ENCODE measurements around the gene SLC2A4.
"Not testable (repeated sequence)": the region's sequence is repeated elsewhere in the genome, so short reads cannot be mapped to it uniquely, and the experiment has no call there.

SLC2A4 gene

DNA sequence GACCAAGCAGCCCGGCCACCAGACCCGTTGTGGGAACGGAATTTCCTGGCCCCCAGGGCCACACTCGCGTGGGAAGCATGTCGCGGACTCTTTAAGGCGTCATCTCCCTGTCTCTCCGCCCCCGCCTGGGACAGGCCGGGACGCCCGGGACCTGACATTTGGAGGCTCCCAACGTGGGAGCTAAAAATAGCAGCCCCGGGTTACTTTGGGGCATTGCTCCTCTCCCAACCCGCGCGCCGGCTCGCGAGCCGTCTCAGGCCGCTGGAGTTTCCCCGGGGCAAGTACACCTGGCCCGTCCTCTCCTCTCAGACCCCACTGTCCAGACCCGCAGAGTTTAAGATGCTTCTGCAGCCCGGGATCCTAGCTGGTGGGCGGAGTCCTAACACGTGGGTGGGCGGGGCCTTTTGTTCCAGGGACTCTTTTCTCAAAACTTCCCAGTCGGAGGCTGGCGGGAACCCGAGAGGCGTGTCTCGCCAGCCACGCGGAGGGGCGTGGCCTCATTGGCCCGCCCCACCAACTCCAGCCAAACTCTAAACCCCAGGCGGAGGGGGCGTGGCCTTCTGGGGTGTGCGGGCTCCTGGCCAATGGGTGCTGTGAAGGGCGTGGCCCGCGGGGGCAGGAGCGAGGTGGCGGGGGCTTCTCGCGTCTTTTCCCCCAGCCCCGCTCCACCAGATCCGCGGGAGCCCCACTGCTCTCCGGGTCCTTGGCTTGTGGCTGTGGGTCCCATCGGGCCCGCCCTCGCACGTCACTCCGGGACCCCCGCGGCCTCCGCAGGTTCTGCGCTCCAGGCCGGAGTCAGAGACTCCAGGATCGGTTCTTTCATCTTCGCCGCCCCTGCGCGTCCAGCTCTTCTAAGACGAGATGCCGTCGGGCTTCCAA lies at the start of gene SLC2A4:
TSS of gene SLC2A4 (plus strand) at position 645 of the 879 bp plus-strand sequence. CDS start at position 862, 217 bp downstream.
- peak; percentile 73 for DNase-seq

DNA sequence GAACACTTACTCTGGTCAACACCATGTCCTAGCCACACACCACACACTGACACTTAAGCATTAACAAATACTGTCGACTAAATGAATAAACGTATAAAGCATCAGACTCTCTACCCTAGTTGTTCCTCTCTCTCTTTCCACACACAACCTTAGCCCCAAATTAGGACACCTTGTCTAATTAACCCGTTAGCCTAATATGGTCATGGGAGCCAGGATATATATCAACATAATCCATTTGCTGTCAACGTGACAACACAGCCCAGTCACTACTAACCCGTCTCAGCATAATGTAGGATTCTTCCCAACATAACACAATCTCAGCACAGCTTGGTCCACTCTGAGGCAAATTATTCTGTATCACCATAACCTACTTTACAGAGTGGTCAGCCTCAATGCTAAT lies 49.4 kb upstream of the SLC2A4 start:
- DNase-seq = no peak

DNA sequence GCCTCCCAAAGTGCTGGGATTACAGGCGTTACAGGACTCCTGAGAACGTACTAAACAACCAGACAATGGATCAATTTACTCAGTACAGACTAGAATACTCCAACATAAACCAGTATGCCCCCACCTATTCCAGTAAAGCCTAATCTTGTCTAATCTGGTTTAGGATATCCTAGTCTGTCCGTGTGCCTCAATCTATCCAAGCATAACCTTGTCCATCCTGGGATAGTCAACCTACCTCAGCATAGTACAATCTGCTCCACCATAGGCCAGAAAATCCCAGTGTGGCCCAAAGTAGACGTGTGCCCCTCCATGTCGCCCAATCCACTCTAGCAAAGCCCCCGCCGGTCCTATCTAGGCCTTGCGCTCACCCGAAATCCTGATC lies 47.8 kb upstream of the SLC2A4 start:
- no peak for DNase-seq

DNA sequence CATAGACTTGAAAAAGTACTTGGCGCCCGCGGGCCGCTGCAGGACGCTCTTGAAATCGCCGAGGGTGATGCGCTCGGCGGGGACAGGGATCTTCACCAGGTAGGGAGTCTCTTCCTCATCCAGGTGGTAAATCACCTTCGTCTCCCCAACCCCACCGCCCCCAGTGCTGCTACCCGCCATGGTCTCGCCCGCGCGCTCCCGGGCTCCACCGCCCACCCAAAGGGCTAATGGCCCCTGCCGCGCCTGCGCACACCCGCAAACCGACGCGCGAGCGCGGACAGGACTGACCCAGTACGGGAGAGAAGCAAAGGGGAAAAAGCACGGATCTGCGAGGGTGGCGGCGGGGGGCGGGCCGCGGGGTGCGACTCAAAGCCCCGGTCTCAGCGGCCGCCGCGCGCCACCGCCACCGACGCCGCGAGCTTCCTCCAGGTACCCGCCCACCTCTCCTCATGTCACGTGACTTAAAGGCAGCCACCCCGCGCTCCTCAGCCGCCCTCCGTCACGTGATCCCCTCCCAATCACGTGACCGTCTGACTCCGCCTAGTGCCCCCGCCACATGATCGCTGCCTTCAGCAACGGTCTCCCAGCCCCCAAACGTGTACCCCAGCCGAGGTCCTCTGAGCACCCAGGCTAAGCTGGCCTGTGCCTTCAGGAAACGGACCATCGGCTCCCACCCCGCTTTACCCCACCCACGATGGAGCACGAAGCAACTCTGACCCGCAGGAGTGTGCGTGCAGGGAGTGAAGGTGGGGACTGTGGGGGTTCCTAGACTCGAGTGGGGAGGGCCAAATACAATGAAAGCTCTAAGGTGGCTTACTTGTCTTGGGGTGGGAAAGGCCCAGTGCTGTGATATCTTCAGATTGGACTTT lies 47.2 kb upstream of the SLC2A4 start, which contains the start of gene DVL2:
TSS of gene DVL2 (minus strand) at position 435 of the 869 bp plus-strand sequence. CDS start at position 180, 255 bp downstream.
- DNase-seq = peak; percentile 91

DNA sequence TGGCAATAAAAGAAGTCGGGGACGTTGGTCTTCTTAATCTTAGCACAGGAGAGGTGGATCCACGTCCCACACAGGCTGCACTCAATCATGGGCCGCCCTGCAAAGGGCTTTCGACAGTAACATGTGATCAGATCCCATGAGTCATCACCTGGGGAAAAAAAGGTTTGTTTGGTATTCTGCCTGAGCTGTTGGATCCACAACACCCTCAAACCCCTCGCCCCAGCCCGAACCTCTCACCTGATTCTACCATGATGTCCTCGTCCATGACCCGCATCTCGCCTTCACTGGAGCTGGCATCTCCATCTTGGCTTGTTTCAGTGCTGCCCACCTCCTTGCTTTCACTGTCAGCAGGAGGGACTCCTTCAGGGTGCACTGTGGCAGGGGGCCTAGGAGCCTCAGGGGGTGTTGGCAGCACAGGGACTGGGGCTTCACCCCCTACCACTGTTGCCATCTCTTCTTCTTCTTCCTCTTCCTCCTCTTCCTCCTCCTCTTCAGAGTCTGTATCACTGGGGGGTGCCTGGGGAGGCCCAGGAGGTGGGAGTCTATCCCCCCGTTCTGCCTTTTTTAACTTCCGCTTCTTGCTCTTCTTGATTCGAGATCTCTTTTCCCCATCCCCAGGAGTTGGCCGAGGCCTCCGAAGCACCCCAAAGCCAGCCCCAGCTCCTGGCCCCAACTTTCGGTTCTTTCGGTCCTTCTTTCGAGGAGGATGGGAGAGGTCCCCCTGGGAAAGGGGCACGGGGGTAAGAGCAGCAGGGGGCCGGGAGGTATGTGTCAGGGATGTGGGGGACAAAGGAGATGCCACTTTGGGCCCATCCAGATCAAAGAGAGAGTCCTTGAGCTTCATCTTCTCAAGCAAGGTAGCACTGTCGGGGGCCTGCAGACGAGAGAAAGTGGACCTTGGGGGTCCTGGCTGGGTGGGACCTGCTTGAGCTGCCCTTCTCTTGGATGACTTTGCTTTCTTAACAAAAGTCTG lies 45.5 kb upstream of the SLC2A4 start:
- DNase-seq = no peak

DNA sequence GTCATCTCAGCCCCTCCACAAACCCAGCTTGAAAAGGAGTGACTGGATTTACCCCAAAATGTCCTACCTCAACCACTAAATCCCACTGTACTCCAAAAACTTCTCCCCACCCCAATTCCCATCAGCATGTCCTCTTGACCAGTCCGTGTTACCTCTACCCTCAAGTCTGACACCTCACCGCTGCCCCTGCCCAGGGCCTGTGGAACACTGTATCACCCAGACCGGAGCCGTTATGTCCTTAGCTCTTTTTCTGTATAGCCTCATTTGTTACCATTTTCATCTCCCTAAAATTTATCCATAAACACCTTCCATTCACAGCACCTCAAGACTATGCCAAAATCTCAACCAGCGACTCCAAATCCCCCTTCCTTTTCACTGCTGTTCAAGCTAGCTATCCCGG lies 44.7 kb upstream of the SLC2A4 start:
- DNase-seq = no peak

DNA sequence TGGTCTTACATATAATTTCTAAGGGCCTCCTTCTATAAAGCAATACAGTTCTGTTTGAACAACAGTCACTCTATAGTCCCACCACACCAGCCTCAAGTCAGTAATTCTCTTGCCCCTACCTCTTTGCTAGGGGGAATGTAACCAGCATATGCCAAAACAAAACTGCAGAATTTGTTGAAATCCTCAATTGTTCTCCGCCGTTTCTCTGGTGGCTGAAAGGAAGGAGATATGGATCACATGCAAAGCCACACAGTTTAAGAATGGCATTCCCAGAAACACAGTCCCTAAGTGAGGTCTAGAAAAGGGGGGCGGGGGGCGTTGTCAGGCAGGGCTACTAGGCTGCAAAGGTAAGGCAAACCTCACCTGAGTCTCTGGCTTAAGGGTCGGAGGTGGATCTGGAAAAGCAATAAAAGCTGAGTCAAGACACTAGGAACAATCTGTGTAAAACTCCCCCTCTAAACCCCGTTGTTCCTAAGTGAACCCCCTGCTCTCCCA lies 44.2 kb upstream of the SLC2A4 start:
- DNase-seq = no peak

DNA sequence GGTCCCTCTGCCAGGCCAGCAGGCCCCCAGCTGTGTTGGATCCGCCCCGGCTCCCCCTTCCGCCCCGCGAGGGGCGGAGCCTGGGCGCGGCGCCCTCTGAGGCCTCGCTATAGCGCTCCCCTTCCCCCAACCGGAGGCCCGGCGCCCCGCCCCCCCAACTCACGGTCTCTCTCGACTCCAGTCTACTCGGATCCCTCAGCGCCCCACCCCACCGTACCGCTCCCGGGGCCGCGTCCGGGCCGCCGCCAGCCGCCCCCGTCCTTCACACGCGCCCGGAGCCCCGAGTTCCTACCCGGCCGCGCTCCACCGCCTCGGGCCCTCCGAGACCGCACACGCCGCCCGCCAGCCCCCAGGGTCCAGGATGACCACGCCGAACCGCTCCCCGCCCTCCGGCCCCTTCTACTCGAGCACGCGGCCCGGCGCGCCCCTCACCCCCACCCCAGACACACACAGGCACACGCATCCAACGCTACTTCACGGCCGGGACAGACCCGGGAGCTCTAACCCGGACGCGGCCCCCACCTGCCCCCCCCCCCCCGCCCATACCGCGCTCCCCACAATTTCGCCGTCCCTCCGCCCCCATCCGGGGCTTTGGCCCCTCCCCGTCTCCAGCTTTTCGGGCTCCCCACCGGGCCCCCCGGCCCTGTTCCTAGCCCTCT lies 43.6 kb upstream of the SLC2A4 start:
- peak; percentile 75 for DNase-seq

DNA sequence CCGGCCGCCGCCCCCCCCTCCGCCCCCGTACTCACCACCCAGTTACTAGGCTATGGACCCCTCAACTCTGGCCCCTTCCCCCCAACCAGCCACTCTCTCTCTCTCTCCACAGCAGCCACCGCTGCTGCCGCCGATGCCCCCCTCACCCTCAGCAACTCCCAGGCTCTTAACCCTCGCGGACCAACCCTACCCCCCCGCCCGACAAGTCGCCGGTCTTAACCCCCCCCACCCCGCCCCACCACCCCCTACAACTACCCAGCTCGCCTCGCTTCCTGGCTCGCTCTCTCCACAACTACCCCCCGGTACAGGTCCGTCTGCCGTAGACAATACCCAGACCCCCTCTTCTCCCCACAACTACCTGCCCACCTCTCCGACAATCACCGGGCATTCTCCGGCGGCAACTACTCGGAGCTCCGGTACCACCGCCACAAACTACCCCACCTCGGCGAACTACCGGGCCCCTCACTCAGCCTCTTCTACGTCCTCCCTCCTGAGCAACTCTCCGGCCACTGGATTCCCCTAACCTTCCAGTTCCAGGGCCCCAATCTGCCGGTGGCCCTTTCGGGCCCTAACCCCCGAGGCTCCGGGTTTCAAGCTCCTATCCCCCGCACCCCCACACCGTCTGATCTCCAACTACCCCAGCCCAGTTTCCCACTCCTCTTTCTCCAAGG lies 43.0 kb upstream of the SLC2A4 start:
- DNase-seq = no peak

DNA sequence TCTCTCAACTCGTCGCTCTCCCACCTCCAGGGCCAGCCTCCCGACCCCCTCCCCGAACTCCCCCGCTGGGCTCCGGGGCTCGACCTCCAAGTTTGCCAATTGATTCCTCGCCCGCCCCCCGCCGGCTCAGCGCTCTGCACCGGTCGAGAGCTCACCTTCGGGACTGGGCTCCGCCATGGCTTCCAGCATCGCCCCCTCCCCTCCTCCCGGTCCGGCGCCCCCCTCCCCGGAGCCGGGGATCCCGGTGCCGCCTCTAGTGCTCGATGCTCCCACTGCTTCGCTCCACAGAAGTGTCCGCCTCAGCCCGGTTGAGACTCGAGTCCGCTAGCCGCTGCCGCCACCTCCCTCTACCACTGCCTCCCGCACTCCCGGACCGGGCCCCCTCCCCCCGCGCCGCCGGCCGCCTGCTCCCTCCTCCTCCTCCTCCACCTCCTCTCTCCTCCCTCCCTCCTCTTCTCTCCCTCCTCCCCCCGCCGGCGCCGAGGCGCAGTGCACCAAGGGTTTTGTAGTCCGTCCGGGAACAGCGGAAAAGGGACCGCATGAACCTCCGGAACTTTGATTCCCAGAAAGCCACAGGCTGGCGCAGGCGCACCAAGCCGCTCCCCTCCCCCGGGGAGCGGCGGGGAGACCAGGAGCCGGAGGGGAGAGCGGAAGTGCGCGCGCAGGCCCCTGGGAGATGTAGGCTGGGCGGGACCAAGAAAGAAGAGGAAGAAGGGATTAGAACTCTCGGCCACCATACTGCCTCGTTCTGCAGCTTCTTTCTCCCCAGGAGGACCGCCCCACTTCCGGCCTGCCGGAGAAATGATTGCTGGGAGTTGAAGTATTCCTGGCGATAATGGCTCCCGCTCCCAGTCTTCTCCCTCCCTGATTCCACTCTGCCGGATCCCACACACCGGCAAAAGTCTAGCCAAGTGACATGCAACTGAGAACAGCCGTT lies 42.2 kb upstream of the SLC2A4 start, which contains the start of gene PHF23:
TSS of gene PHF23 (minus strand) at position 367 of the 937 bp plus-strand sequence. CDS start at position 189, 178 bp downstream.
- DNase-seq = peak; percentile 96

DNA sequence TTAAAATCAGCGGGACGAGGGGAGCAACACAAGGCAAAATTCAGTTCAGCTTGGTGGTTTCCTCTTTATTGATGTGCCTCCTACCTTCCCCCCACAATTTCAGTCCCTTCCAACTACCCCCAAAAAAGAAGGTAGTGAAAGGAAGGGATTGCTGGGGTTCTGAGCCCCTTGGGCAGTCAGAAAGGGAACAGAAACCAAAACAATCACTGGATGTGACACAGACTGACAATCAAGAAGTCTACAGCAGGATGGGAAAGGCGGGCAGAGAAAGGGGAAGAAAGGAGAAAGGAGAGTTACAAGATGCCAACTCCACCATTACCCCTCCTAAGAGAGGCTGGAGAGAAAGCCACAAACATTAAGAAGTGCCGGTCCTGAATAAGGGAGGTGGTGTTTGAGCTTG lies 41.1 kb upstream of the SLC2A4 start:
- no peak for DNase-seq

DNA sequence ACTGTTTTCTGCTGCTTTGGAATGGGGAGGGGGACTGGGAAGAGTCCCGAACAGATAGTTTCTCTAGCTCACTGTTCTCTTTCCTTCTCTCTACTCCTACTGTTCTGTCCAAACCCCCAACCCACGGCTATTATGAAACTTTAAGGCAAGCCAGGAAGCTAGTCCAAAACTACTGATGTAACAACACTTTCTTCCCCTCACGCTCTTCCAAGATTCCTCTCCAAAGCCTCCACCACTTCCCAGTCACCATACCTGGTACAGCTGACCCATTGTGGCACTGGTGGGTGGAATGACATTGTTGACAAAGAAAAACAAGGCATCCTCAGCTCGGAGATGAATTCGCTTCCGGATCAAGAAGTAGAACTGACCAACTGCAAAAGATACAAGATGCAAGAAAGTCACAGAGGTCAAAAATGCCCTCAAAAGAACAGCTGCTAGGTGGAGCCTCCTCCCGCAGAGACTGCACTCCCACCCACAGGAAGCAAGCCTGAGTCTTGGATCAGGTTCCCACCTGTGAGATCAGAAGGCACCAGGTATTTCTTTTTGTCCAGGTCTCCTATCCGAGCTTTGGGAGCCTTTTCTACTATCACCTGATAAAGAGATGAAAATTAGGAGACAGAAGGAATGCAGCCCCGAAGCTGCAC lies 40.3 kb upstream of the SLC2A4 start:
- no peak for DNase-seq

DNA sequence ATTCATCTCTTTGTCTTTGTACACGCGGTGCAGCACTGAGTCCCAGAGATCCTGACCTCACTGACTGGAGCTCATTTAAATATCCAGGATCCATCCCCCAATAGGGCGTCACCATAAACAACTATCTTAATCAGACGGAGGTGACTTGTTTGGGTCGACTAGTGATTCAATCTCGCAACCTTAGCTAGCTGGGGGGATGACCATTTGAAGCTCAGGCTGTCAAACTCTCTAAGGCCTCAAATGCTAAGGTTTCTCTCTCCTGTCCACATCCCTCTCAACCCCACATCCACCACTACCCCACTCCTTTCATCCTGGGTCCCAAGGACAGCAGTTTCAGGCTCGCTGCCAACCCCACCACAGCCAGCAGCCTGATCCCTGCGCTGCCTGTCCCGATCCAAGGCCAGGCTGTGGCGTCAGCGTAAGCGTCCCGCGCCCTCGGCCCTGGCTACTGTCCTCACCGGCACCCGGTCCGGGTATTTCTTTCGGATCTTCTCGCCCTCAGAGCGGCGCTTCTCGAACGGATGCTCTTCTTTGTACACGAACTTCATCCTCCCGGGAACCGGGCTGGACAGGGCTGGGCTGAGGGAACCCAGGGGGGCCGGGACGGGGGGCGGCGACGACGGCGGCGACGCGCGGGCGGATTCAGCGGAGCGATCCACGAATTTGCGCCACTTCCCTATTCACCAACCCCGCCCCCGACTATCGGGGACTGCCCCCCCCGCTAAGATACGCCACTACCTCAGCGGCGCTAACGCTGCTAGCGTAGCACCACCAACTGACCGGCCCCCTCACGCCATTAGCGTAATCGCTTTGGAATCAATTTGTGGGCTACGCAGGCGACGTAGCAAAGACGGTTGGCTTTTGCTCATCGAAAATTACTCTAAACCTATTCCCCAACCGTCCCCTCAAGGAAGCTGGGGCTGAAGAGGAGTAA lies 39.5 kb upstream of the SLC2A4 start, which contains the start of gene GABARAP:
TSS of gene GABARAP (minus strand) at position 667 of the 934 bp plus-strand sequence. CDS start at position 548, 119 bp downstream.
- peak; percentile 90 for DNase-seq

DNA sequence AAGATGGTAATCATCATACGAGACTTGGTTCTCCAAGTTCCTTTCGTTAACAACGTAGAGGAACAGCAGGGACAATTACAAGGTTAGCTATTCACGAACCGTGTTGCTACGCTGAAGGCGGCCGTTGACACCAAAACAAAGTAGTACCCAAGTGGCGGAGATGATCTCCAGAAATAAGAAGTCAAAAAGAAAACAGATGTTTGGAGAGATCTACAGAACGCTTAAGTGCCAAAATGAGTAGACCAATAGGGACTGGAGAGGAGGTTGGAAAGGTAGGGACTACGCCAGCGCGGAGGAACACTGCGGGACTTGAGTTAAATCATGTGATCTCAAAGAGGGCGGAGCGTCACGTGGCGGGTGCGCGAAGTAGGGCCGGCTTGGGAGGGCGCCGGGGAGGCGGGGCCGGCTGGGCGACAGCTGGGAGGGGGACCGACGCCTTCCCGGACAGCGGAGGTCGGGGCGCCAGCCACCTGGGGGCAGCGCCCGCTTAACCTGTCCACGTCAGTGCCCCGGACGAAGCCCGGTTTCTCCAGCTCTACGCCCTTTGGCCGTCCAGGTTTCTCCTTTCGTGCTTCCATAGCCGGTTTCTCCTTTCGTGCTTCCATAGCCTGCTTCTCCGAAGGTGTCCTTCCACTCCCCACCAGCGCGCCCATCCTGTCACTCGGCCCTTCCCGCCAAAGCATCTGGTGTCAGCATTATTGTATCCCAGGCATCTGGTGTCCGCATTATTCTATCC lies 38.6 kb upstream of the SLC2A4 start:
- peak; percentile 90 for DNase-seq

DNA sequence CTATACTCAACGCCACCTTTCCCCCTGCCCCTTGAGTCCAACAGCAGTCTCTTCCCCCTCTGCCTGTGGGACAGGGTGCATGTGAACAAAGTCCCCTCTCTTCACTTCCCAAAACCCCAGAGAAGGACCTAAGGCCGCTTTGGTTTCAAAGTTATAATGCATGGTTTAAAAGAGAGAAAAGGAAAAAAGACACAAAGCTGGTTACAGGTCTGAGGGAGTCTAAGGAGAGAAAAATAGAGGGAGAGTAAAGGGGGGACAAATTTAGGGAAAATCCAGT lies 38.1 kb upstream of the SLC2A4 start:
- DNase-seq = no peak

DNA sequence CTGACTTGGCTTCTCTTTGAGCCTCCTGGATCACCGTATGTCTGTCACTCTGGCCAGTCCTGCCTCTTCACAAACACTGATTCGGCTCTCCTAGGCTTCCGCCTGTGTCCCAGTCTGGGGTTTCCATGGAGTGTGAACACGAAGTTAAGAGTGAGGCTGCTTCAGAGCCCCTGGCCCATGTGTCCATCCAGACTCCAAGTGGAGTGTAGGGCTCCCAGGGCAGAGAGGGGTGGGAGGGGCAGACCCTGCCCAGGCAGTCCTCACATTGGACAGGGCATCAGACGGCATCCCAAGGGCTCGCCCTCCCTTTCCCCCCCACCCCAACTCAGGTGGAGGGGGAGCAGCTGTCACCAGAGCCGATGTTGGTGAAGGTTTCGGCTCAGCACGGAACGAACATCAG lies 37.7 kb upstream of the SLC2A4 start:
- not testable (repeated sequence) for DNase-seq

DNA sequence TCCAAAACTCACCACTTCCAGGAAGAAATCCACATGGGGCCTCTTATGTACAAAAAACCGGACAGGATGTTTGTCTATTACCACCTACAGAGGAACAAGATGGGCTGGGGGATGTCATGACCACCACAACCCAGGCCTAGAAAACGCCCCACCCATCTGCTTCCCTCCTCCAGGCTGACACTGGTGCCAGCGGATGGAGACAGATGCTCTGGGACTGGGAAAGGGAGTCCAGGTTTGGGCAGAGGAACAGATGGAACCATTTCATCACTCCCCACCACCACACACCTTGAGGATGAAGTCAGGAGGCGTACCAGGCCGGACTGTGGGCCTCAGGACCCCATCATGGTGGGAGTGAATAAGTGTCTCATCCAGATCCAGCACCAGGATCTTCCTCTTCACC lies 34.7 kb upstream of the SLC2A4 start:
- no peak for DNase-seq
